ENCODE data around the gene PDE4D.

GRCh38 chr5:59433174-59433573 lies 460.4 kb downstream of the PDE4D start:
- TF ChIP-seq CTCF (IDR thresholded peaks at IDR 0.05; ENCODE audit: low read length) (no peak), EZH2 (optimal IDR thresholded peaks at IDR 0.05; ENCODE audit: low read depth, low read length) (no peak)

All from MM.1S (cell line).